SJCRH30 (cell line): Measurements from ENCODE around the gene C17orf100. TPM values are rescaled to one million over a fixed set of nuclear protein-coding genes. Genes with fewer than 3 reads are reported as not detected.

ENCODE experiments used
- total RNA-seq: library from RNA; depleted of rRNA; stranded (reverse); fragments of >200 nt; shearing (Covaris generic); gene quantifications from 2 replicates; pipeline ENCODE4 v1.2.3, GENCODE V29; 2014; rRNA removed

The C17orf100 gene
- total RNA-seq, 1 experiment from 2014 or later, result 1.9 TPM

Other genes starting within 250 kb of the C17orf100 start
- 0.42 TPM in 1 of 2 replicates, not detected in the other for gene AIPL1, start 216.6 kb upstream of the C17orf100 start, total RNA-seq
- 87.2 and 94.7 TPM in 2 replicates for gene PIMREG, start 207.3 kb upstream of the C17orf100 start, total RNA-seq
- gene PITPNM3, start 95.2 kb upstream of the C17orf100 start, total RNA-seq, result 39.2 and 39.7 TPM in 2 replicates
- 9.6 and 14.3 TPM in 2 replicates for gene KIAA0753, start 11.1 kb upstream of the C17orf100 start, total RNA-seq
- gene TXNDC17, start 10.7 kb upstream of the C17orf100 start, total RNA-seq, result 62.0 and 66.1 TPM in 2 replicates
- 20.1 and 22.1 TPM in 2 replicates for gene MED31, start 157 bp upstream of the C17orf100 start, total RNA-seq
- gene SLC13A5, start 61.6 kb downstream of the C17orf100 start, total RNA-seq, result not detected in 2 replicates
- 0.04 TPM in 1 of 2 replicates, not detected in the other for gene XAF1, start 104.3 kb downstream of the C17orf100 start, total RNA-seq
- gene FBXO39, start 124.5 kb downstream of the C17orf100 start, total RNA-seq, result not detected in 2 replicates
- not detected in 2 replicates for gene TEKT1, start 180.0 kb downstream of the C17orf100 start, total RNA-seq